Measurements from ENCODE around the gene FBLN2. TPM values are rescaled to one million over a fixed set of nuclear protein-coding genes. Genes with fewer than 3 reads are reported as not detected.

The FBLN2 gene
- total RNA-seq, 4 donors from 2014 or later, result 20.6 to 51.2 (median 32.8) TPM

- DNase-seq, result no peak
- Histone ChIP-seq H3K9me3 (peaks cover 0 to 3% (median 0%) of the 10 kb centered on the region in 4 donors), H3K36me3 (no peaks in the 10 kb centered on the region), H3K27me3 (no peaks in the 10 kb centered on the region), H3K27ac (no peak overlapping the region), H3K4me1 (peaks cover 0 to 14% (median 6%) of the 10 kb centered on the region in 4 donors), H3K4me3 (no peak overlapping the region)
- TF ChIP-seq POLR2A (IDR thresholded peaks at IDR 0.05), result no peak
- no peak for TF ChIP-seq CTCF (IDR thresholded peaks at IDR 0.05)
Observed at GRCh38 chr3:13645801-13646637, 97.1 kb downstream of the FBLN2 start.

- Histone ChIP-seq H3K4me3 (no peak overlapping the region), H3K27me3 (no peaks in the 10 kb centered on the region), H3K36me3 (no peaks in the 10 kb centered on the region), H3K4me1 (peaks cover 0 to 14% (median 6%) of the 10 kb centered on the region in 4 donors), H3K27ac (no peak overlapping the region), H3K9me3 (peaks cover 0 to 3% (median 0%) of the 10 kb centered on the region in 4 donors)
- no peak for DNase-seq
- no peak for TF ChIP-seq POLR2A (IDR thresholded peaks at IDR 0.05)
- no peak for TF ChIP-seq CTCF (IDR thresholded peaks at IDR 0.05)
Observed at GRCh38 chr3:13647298-13648059, 98.6 kb downstream of the FBLN2 start.

GRCh38 chr3:13648060-13649001 is 99.4 kb downstream of the FBLN2 start:
- Histone ChIP-seq H3K36me3 (no peaks in the 10 kb centered on the region), H3K27me3 (no peaks in the 10 kb centered on the region), H3K27ac (no peak overlapping the region), H3K4me3 (no peak overlapping the region), H3K4me1 (peaks cover 0 to 14% (median 6%) of the 10 kb centered on the region in 4 donors), H3K9me3 (peaks cover 0 to 3% (median 0%) of the 10 kb centered on the region in 4 donors)
- peak; percentile 60 to 88 (median 84) for DNase-seq
- TF ChIP-seq CTCF (IDR thresholded peaks at IDR 0.05) (peak; percentile 71 to 93 (median 92)), POLR2A (IDR thresholded peaks at IDR 0.05) (no peak)

- H3K4me3 ChIP-seq, result no peak overlapping the region
- peaks cover 0 to 3% (median 0%) of the 10 kb centered on the region in 4 donors for H3K9me3 ChIP-seq
- TF ChIP-seq POLR2A (IDR thresholded peaks at IDR 0.05) (no peak), CTCF (IDR thresholded peaks at IDR 0.05) (peak; percentile 88 to 100 (median 94))
- no peaks in the 10 kb centered on the region for H3K36me3 ChIP-seq
- DNase-seq, result peak; percentile 46 to 86 (median 84)
- peaks cover 0 to 16% (median 7%) of the 10 kb centered on the region in 4 donors for H3K4me1 ChIP-seq
- no peak overlapping the region for H3K27ac ChIP-seq
- H3K27me3 ChIP-seq, result no peaks in the 10 kb centered on the region
Observed at GRCh38 chr3:13650210-13651056, 101.5 kb downstream of the FBLN2 start.

All from Peyer's patch (tissue), 4 donors.